HG03571 (cell line): ENCODE results near the gene MAPRE2.

Experiments used
- ATAC-seq: cut with Tn5 transposase; IDR thresholded peaks from one replicate; pipeline ENCODE4 v1.9.1; 2021; ENCODE audit not compliant: unreplicated experiment

The MAPRE2 gene

DNA sequence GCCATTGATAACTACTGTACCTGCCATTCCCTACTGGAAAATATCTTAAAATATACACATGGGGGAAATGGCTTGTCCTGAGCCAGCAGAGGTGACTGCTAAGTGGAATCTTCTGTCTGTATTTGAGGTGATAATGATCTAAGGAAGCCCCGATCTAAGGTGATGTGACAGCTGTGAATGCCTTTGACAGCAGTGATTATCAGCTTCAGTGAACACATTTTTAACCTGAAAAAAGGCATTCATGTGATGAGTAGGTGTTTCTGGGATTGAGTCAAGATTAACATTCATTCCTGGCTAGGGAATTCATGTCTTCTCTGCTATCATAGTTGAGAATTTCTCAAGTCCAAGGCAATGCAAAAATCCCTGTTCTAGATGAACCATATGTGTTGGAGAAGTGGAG, 9.1 kb upstream of the MAPRE2 start:
- no peak for ATAC-seq

DNA sequence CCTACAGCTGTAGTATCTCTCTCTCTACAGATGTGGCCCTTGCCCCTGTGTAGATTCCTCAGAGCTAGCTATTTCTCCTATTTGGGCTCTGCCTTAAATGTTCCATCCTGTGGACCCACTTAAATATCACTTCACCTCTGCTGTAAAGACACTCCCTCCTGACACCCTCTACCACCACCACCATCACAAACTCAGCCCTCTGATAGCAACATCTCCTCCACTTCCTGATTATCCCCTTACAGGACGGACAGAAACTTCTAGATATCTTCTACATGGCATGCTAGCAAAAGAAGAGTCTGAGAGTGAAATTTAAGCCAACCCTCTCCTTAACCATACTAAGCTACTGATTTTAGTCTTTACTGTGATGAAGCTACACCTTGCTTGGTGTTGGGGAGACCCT, 3.2 kb upstream of the MAPRE2 start:
- ATAC-seq, result no peak

DNA sequence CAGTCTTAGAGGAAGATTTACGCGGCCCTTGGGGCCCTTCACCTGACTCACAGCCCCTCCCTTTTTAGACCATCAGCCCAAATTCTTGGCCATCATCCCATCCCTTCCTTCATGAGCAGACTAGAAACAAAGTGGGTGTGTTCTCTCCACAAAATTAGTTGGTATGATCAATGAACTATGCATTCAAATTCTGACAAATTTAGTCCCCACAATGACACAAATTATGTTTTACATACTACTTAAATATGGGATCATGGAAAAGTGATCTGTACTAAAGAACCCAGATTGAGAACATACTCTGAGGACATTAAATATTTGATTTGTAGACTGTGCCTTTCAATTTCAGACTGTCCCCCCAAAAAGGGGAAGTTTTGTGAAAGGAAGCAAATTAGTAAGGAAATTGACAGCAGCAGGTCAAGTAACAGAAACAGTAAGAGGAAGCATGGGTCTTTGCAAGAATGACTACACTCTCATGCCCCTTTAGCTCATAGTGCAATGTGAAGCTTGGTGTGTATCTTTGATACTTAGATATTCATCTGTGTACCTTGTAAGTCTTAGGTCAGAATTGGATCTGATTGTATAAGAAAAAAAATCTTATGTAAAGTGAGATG, 2.2 kb upstream of the MAPRE2 start:
- peak; percentile 40 for ATAC-seq

DNA sequence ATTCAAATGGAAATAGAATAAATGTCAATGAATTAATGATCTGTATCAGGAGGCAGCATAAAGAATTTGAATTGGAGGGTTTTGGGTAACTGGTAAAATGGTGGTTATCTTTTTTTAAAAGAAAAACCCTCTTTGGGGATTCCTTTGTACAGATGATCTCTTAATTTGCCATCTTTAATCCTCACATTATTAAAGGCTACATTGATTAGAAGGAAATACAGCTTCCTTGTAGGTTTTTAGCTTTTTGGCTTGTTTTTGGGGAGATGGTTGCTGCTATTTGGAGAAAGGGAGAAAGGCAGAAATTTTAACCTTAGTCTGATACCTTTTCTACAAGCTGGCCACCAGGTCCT, 600 bp upstream of the MAPRE2 start:
- no peak for ATAC-seq

DNA sequence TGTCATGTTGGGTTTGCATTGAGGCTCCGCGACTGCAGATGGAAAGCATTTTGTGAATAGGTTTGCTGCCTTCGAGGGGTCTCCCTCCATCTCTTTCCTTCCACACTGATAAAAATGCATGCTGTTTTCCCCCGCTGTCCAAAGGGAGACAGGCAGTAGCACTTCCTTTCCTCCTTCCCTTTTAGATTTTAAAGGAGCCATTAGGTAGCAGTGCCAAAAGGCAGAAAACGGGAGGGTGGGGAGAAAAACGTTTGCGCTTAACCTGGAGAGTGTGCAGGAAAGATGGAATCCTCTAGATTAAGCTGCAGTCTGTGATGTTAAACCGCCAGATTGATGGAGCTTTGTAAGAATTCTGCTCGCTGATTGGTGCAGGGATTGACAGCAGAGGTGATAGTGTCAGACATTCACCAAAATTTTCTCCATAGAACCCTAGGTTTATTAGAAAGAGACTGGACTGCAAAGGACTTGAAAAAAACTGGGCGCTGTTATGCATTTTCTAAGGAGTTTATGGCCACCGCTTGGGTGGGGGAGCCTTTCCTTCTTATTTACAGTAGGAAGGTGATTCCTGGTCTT, 688 bp downstream of the MAPRE2 start:
- ATAC-seq, result no peak

DNA sequence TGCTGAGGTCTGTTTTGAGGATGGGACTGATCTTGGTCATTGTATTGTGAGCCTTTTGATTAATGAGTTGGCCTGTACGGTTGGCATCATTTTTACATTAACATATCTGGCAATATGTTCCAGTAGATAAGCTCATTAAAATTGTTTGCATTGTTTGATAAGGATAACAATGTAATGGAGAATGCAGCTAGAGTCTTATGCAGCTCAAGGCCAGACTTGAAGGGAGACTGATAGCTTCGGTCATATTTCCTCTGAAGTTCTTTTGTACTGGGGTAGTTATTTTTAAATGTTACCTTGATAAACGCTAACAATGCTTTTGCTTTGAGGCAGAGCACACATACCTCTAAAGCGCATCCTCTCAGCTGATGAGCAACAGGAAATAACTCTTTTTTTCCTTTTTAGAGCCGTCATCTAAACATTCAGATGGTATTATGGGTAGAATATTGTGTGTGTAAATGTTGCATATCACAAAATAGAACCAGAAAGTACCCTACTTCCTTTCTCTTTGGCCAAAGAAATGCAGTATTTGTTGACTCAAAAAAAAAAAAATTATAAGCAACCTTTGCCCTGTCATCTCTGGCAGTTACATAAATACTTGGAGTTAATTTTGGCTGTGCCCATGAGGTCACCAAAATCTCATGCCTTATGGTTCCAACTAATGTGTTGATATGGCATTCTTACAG, 1.3 kb downstream of the MAPRE2 start:
- no peak for ATAC-seq

DNA sequence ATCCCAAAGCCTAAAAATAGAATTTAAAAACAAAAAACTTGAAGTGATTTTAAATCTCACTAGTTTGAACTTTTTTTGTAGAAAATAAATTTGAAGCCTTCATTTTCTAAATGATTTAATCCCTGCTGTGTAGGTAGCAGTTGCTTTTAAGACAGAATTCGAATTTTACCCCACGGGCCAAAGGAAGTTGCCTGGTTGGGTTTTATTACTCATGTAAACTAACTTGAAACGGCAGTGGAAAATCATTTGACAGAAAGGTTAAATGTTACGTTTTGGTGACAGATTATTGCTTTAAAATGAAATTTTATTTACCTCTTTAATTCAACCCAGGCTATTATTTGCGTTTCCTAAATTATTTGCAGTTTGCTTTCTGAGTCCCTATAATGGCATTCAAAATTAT, 2.0 kb downstream of the MAPRE2 start:
- no peak for ATAC-seq

DNA sequence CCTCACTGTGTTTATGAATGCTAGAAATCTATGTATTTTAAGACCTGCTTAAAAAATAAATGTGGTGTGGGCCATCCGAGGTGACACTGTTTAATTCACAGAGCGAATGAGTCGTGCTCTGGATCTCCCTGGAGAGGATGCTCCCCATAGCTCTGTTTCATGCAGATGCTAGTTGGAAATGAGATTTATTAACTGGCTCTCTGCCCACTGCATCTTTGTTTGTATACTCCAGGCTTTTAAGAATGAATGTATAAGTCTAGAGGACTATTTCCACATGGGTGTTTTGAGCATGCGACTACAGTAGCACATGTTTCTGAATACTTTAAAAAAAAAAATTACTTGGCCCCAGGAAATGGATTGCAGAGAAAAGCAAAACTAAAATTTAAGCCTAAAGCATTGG, 3.9 kb downstream of the MAPRE2 start:
- ATAC-seq, result no peak

DNA sequence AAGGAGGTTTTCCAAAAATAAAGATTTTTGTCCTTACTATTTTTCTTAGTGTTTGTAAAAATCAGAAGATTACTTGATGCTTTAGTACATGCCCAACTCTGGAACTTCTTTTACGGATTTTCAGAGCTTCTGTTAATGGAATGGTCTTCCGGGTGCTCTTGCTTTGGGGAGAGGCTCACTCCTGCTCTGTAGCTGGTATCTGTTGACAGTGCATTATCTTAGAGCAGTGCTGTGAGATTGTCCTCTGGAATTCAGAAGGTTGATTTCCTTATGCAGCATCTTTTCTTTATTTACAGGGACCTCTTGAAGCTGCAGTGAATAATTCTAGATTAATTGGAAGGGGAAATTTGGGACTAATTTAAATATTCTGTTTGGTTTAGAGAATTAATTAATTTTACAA, 4.6 kb downstream of the MAPRE2 start:
- no peak for ATAC-seq

DNA sequence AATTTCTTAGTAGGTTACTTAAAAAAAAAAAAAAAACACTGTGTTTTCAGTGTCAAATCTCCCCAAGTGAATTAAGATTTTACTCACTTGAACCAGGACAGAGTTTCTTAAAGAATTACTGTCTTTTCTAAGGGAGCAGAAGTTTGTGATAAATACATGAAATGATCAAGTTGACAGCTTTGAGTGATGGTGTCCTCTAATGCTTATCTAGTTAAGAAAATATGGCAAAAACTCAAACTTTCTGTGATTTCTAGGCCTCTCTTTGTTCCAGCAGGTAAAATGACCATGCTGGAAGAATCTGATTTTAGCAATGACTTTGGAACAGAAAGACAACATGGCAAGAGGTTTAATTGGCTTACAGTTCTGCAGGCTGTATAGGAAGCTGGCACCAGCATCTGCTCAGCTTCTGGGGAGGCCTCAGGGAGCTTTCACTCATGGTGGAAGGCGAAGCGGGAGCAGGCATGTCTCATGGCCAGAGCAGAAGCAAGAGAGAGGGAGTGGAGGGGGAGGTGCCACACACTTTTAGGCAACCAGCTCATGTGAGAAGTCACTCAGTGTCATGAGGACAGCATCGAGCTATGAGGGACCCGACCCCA, 6.6 kb downstream of the MAPRE2 start:
- no peak for ATAC-seq

DNA sequence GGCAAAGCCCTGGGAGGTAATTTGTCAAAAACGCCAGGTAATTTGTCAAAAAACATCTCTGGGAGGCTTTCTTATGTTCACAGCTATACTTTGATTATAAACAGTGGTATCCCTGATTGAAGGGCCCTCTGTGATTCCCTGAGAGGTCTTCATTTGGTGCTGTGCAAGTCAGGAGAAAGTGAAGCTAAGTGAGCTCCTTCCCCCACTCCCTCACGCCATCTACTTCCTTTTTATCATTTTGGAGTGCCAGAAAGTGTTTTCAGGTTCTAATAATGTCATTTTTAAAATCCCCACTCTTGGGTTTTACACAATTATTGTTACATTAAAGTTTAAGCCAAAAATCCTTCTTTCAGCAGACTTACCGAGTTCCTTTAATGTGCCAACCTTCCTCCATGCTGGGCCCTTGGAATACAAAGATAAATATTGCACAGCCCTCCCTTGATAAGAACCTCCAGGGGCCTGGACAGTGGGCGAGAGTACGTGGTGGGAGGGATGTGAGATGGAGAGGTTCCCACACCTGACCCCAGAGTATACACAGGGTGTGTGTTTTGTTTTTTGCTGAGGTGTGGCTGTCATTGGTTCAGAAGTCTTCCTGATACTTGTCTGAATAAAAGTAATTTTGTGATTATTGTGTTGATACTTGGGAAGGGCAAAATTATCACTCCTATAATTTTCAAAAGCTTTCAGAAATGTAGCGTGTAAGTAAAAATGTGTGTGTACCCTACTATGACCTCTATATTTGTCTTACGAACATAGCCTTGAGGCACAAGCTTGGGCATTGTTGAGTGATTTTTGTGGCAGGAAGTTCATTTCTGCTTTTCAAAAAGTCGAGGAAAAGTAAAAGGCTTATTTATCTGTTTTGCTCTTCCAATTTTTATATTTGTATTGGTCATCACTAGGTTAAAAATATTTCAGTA, 8.2 kb downstream of the MAPRE2 start:
- peak; percentile 17 for ATAC-seq

DNA sequence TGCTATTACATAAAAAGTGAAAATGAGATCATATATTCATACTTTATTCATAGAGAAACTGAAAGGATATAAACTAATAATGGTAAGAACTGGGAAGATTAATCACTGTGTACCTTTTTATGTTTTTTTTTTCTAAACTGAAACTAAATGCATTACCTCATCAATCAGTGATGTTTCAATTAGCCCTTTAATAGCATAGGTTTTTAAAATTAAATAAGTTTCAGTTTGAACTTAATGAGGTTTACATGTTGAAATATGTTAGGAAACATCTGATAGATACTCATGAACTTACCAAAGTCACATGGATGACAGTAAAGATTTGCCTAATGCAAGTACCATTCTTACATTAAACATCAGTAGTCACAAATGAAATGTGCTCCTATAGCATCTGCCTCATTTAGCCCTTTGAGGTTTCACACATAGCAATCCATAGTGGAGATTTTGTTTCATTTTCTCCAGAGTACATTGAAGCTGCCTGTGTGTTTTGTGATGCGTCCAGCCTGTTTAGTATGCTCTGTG, 8.9 kb downstream of the MAPRE2 start:
- ATAC-seq, result peak; percentile 38

DNA sequence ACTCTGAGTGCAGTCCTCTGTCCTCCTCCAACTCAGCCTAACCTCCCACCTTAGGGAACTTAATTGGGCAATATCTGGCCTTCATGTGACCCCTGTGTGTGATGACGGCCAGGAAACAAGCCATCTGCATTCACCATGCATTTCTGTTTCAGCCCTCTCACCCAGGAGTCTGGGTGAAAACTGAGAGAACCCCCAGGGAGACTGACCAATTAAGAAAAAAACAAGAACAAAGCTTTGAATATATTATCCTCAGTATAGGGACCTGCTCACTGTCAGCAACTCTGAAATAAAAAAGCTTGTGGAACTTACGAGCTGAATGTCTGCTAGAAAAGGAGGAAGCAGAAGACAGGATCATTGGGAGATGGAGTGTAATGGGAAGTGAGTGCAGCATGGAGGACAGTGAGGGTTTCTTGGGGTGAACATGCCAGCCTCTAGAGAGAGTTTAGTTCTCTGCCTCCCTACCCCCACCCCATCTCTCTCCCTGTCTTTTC, 9.5 kb downstream of the MAPRE2 start:
- peak; percentile 24 for ATAC-seq

DNA sequence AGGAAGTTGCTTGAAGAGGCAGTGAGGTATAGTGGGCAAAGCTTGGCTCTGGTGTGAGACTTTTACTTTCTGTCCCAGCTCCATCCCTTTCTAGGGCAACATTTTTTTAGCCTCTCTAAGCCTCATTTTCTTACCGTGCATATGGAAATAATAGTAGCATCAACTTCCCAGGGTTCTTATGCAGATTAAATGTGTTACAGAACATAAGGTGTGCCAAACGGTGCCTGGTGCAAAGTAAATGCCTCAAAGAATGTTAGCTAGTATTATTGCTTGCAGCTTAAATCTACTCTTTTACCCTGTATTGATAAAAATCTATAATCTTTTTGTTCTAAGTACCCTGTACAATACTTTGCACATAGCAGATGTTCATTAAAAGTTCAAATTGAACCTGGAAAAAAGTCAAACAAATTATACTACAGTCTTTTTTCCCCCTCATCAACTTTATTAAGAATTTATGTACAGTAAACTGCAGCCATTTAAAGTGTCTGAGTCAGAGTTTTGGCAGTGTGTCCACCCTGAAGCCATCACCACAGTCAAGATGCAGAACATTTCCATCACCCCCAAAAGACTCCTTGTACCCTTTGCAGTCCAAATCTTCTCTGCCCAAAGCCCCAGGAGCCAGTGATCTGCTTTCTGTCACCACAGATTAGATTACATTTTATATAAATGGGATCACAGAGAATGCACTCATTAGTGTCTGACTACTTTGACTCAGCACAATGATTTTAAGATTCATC, 10.6 kb downstream of the MAPRE2 start:
- no peak for ATAC-seq

DNA sequence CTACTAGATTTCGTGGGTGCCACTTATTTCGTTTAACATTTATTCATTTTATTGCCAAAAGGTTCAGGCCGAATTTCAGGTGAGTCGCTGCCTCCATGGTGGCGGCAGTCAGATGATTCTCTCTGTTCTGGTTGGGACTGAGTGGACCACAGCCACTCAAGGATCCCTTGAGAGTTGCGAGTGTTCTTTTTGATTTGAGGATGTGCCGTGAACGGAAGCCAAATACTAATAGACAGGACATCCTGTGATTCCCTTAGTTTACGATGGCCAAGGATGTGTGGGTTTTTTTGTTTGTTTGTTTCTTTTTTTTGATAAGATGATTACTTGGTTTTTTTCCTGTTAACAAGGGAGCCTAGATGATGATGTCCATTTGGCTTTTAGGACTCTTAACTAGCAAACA, 13.2 kb downstream of the MAPRE2 start:
- no peak for ATAC-seq

DNA sequence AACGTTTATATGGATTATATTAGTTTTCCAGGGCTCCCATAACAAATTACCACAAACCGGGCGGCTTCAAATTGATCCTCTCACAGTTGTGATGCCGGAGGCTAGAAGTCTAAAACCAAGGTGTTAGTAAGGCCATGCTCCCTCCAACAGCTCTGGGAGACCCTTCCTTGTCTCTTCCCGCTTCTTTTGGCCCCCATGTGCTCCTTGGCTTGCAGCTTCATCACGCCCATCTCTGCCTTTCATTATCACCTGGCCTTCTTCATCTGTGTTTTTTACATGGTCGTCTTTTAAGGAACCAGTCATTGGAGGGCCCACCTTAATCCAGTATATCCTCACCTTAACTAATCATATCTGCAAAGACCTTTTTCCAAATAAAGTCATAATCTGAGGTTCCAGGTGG, 13.9 kb downstream of the MAPRE2 start:
- no peak for ATAC-seq

DNA sequence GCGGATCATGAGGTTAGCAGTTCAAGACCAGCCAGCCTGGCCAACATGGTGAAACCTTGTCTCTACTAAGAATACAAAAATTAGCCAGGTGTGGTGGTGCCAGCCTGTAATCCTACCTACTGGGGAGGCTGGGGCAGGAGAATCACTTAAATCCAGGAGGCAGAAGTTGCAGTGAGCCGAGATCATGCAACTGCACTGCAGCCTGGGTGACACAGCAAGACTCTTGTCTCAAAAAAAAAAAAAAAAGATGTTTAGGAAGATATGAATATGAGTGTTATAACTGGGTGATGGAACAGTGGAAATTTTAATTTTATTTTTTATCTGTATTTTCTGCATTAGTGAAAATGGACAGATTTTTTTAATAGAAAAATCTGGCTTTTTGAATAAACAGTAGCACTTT, 14.5 kb downstream of the MAPRE2 start:
- ATAC-seq, result no peak

DNA sequence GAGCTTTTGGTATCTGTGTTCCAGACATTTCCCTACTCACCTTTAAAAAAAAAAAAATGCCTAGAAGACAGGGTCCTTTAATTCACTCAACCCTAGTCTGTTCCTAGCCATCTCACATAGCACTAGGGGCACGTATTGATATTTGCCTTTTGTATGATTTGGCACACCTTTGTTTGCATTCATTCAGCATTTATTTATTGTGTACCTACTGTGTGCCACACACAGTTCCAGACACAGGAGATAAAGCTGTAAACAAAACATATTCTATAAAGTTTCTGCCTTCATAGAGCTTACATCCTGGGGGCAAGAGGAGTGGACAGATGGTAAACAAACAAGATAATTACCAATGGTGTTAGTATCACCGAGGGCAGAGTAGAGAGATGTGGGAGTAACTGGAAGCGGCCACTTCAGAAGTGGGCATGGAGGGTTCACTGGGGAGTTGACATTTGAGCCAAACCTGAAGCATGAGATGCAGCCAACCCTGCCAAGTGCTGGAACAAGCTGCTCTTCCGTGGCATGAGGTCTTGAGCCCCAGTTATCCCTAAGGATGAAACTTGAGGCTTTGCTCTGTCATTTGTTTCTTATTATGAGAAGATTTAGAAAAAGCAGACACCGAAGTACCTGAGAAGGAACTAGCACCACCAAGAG, 18.2 kb downstream of the MAPRE2 start:
- ATAC-seq, result no peak

DNA sequence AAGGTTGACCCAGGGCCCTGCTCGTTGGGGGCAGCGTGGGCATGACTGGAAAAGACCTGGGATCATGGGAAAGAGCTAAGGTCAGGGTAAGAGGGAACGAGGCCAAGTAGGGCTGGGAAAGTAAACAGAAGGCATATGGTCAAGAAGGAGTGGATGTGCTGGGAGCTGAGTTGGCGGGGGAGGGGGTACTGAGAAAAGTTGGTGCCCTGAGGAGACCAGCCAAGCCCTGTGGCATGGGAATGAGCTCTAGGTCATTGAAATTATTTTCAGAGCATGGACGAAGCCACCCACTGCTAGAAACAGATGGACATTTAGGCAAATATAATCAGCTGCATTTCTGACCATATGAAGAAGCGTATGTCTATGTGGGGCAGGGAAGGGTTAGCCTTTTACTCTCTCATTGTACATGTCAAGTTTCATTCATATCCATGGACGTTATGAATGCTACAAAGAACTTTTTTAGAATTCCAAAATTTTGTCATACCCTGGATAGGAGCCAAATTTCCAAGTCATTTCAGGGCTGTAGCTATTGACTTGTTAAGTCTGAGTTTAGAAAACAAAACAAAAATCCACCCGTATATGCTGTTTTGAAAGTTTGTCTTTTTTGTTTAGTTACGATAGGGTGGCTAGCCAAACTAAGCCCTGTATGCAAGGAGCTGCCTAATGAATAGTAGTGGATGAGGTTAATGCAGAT, 19.1 kb downstream of the MAPRE2 start:
- ATAC-seq, result no peak
